K562 (cell line): ENCODE measurements around the gene TTLL8. TPM values are rescaled to one million over a fixed set of nuclear protein-coding genes. Genes with fewer than 3 reads are reported as not detected.

ENCODE experiments used
- ATAC-seq: fragments of 200-7000 bp; cut with Tn5 transposase; 3 replicates; pipeline ENCODE4 v1.9.1; 2020; ENCODE audit warnings: moderate library complexity
- BruUV-seq: library from RNA; stranded (reverse); fragments of 400-500 nt; replicated peaks from 2 replicates; lab custom pipeline; 2021; lab: Mats Ljungman, UMichigan
- CTCF ChIA-PET: fragments of 300-600 bp; formaldehyde crosslinking; extraction: SDS; loops from one replicate; lab custom pipeline; 2021; ENCODE audit warnings: low intra/inter-chr PET ratio; lab: Yijun Ruan, JAX
- POLR2A ChIA-PET: fragments of 300-600, 350-650 bp; sonication (Branson Sonifier 250); formaldehyde crosslinking; extraction: SDS; loops from one replicate; lab custom pipeline; 2021; ENCODE audit warnings: antibody characterized with exemption, inconsistent platforms; lab: Yijun Ruan, JAX
- DNase-seq, 4 experiments: peaks; one replicate each; pipeline versions ENCODE4 v3.0.0 to v3.0.0-alpha.2; 2011 to 2018; ENCODE audit warnings: low spot score in 3 of 4, mixed read lengths in 3 of 4; ENCODE audit errors: extremely low read depth in 1 of 4
- FAIRE-seq: peaks from 2 replicates; lab custom pipeline; 2011; peaks lifted over from hg19 to GRCh38; lab: Jason Lieb, UNC
- H2AFZ ChIP-seq: 2 replicates; pipeline ENCODE4 v1.6.0; 2011; ENCODE audit warnings: low read depth, low read length, control low read depth, inconsistent platforms
- H3K27ac ChIP-seq: fragments of 200-600 bp; 3 replicates; pipeline ENCODE4 v1.8.0; 2011; ENCODE audit warnings: low read depth, mild to moderate bottlenecking, control low read depth, inconsistent platforms, low read length, moderate library complexity, mixed read lengths; ENCODE audit errors: extremely low read depth
- H3K27me3 ChIP-seq, 2 experiments: fragments of 300-600 bp in 1 of 2; 2 replicates in 1 of 2; 3 replicates in 1 of 2; pipeline versions ENCODE4 v1.6.0 to v1.8.0; 2011; ENCODE audit warnings: inconsistent platforms in 2 of 2, low read length in 2 of 2, mild to moderate bottlenecking in 1 of 2, mixed read lengths in 1 of 2, moderate library complexity in 1 of 2; ENCODE audit not compliant: control insufficient read depth in 2 of 2, insufficient read depth in 2 of 2
- H3K36me3 ChIP-seq: fragments of 300-600 bp; 3 replicates; pipeline ENCODE4 v1.8.0; 2011; ENCODE audit warnings: mild to moderate bottlenecking, low read length, inconsistent platforms; ENCODE audit not compliant: control insufficient read depth, insufficient read depth
- H3K4me1 ChIP-seq, 2 experiments: fragments of 200-600 bp in 1 of 2; replicated peaks in 1 of 2; 2 replicates in 1 of 2; 3 replicates in 1 of 2; pipeline versions ENCODE4 v1.5.1 to v1.8.0; 2011; ENCODE audit warnings: inconsistent platforms in 2 of 2, low read length in 2 of 2, mild to moderate bottlenecking in 1 of 2, mixed read lengths in 1 of 2, moderate library complexity in 1 of 2; ENCODE audit not compliant: control insufficient read depth in 2 of 2, insufficient read depth in 2 of 2
- H3K4me2 ChIP-seq: 2 replicates; pipeline ENCODE4 v1.6.1; 2011; ENCODE audit warnings: low read length, control low read depth, inconsistent platforms, mixed read lengths; ENCODE audit not compliant: insufficient read depth
- H3K4me3 ChIP-seq: fragments of 200-600 bp; sonication (generic), shearing (Covaris generic); 2 replicates; pipeline ENCODE4 v1.5.1; 2016; ENCODE audit warnings: control low read depth, inconsistent platforms
- H3K79me2 ChIP-seq: fragments of 200-600 bp; 3 replicates; pipeline ENCODE4 v1.8.0; 2011; ENCODE audit warnings: low read length, inconsistent platforms; ENCODE audit not compliant: control insufficient read depth, insufficient read depth
- H3K9ac ChIP-seq, 2 experiments: 2 replicates each; pipeline versions ENCODE4 v1.6.0 to v1.6.1; 2011; ENCODE audit warnings: low read depth in 2 of 2, low read length in 2 of 2, control low read depth in 1 of 2, inconsistent platforms in 1 of 2, mild to moderate bottlenecking in 1 of 2, mixed read lengths in 1 of 2; ENCODE audit not compliant: insufficient read depth in 1 of 2
- H3K9me1 ChIP-seq: one replicate; pipeline ENCODE4 v1.6.0; 2011; ENCODE audit warnings: inconsistent platforms, mild to moderate bottlenecking, low read length, moderate library complexity; ENCODE audit not compliant: control insufficient read depth, insufficient read depth
- H3K9me3 ChIP-seq: replicated peaks from 2 replicates; pipeline ENCODE4 v1.5.1; 2011; ENCODE audit warnings: low read depth, low read length, inconsistent platforms; ENCODE audit not compliant: control insufficient read depth, insufficient read depth
- H4K20me1 ChIP-seq: replicated peaks from 2 replicates; pipeline ENCODE4 v1.6.1; 2011; ENCODE audit warnings: low read length, inconsistent platforms, mixed read lengths; ENCODE audit not compliant: control insufficient read depth, insufficient read depth
- CEBPB ChIP-seq: fragments of 450-650 bp; IDR thresholded peaks from 2 replicates; pipeline ENCODE4 v1.6.1; 2016; ENCODE audit warnings: missing genetic modification characterization, missing compliant biosample characterization
- CREBBP ChIP-seq: IDR thresholded peaks from one replicate; pipeline ENCODE4 v1.6.1; 2012; ENCODE audit warnings: low read depth, mild to moderate bottlenecking, control low read depth, inconsistent platforms, low read length
- HMGXB4 ChIP-seq: sonication (generic); formaldehyde crosslinking; IDR thresholded peaks from 2 replicates; pipeline ENCODE4 v1.8.1; 2023; ENCODE audit warnings: mild to moderate bottlenecking, missing genetic modification reagents
- KDM5B ChIP-seq: fragments of 200-600 bp; sonication (generic); IDR thresholded peaks from 2 replicates; pipeline ENCODE4 v1.6.1; 2012; ENCODE audit warnings: low read depth, mild to moderate bottlenecking, moderate library complexity, low read length, control low read depth, inconsistent platforms; ENCODE audit not compliant: insufficient replicate concordance
- KLF10 ChIP-seq: fragments of 250-450 bp; sonication (Bioruptor Pico); IDR thresholded peaks from 2 replicates; pipeline ENCODE4 v1.6.1; 2021; ENCODE audit warnings: matching md5 sums
- NR1H2 ChIP-seq: sonication (generic); formaldehyde crosslinking; IDR thresholded peaks from 2 replicates; pipeline ENCODE4 v1.4.0; 2020; ENCODE audit warnings: mild to moderate bottlenecking, missing genetic modification reagents
- SMARCA4 ChIP-seq: fragments of 450-650 bp; IDR thresholded peaks from 2 replicates; pipeline ENCODE4 v1.6.1; 2016
- SNIP1 ChIP-seq: fragments of 450-650 bp; IDR thresholded peaks from 2 replicates; pipeline ENCODE4 v1.7.1; 2017; ENCODE audit warnings: low read depth, mild to moderate bottlenecking
- XRCC3 ChIP-seq: fragments of 450-650 bp; IDR thresholded peaks from 2 replicates; pipeline ENCODE4 v1.6.1; 2017; ENCODE audit warnings: mild to moderate bottlenecking, moderate library complexity
- ZNF121 ChIP-seq: sonication (generic); formaldehyde crosslinking; conservative IDR thresholded peaks from 2 replicates; pipeline ENCODE4 v1.8.0; 2022; ENCODE audit warnings: missing genetic modification reagents
- WGBS: fragments of 100-300 bp; shearing (Covaris generic); methylation state at CpG from one replicate; pipeline ENCODE4 v1.1.6; 2016; ENCODE audit warnings: low coverage, mixed read lengths; ENCODE audit not compliant: insufficient coverage; ENCODE audit errors: missing lambda C conversion rate; 5-methylcytosine and 5-hydroxymethylcytosine counted together
- in situ Hi-C: fragments of 300-500 bp; cut with MboI; formaldehyde crosslinking; loops from 4 replicates; pipeline ENCODE4 v1.15.0; 2018; ENCODE audit warnings: inconsistent platforms, mixed read lengths
- intact Hi-C: fragments of 100-400 bp; cut with micrococcal nuclease; formaldehyde crosslinking; loops from 2 replicates; pipeline ENCODE4 v1.14.2; 2022
- polyA plus RNA-seq, 8 experiments: library from polyadenylated mRNA; depleted of rRNA in 4 of 8; stranded (reverse) in 5 of 8; unstranded in 3 of 8; fragments of >200 nt; fragmentation: Nextera tagmentation in 2 of 8; fragmentation: Illumina TruSeq in 1 of 8; extraction: Ambion mirVana in 2 of 8; extraction: Trizol in 1 of 8; gene quantifications; 2 replicates each; pipeline versions ENCODE4 v1.2.1 to v1.2.3, GENCODE V29; 2011 to 2014; ENCODE audit warnings: inconsistent platforms in 1 of 8, missing spikeins in 1 of 8
- total RNA-seq, 7 experiments: library from RNA; depleted of rRNA in 6 of 7; stranded (reverse); fragments of >200 nt in 6 of 7; fragmentation: Illumina TruSeq in 2 of 7; extraction: Trizol in 2 of 7; gene quantifications; 2 replicates each; pipeline versions ENCODE4 v1.2.1 to v1.2.3, GENCODE V29; 2011 to 2021; ENCODE audit warnings: low replicate concordance in 1 of 7
- TF ChIP-seq, protein P1 (sequence below), 2 experiments: fragments of 450-650 bp in 1 of 2; sonication (generic) in 1 of 2; formaldehyde crosslinking in 1 of 2; IDR thresholded peaks in 1 of 2; conservative IDR thresholded peaks in 1 of 2; 2 replicates each; pipeline versions ENCODE4 v1.6.1 to v1.8.1; 2016 to 2023; ENCODE audit warnings: mild to moderate bottlenecking in 2 of 2, moderate library complexity in 2 of 2, inconsistent platforms in 1 of 2, missing genetic modification reagents in 1 of 2

Gene TTLL8
- total and polyA plus RNA-seq, 9 of the 15 experiments (the other 6 are each of a cell fraction or from before 2014, with no cell fraction given), result not detected

DNA sequence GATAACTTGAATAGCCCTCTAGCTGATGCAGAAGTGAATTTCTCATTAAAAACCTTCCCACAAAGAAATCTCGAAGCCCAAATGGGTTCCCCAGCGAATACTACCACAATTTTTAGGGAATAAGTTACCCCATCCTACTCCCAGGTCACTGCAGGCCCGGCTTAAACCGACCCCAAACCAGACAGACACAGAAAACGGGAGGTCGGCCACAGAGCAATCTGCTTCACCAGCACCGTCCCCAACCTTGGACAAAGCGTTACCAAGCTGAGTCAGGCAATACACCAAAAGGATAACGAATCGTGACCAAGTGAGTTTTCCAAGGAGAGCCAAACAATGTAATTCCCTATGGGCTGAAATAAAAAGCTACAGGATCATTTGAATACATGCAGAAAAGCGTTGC lies 31.1 kb upstream of the TTLL8 start:
- intact Hi-C loops (no loop called here), in situ Hi-C loops (no loop called here)
- FAIRE-seq, result no peak
- Histone ChIP-seq H3K4me1 (peaks cover 4 to 12% of the 10 kb centered on the region in 2 experiments; a peak in 4 of 5 replicates), H3K9me3 (peaks cover 4% of the 10 kb centered on the region), H3K36me3 (no peaks in the 10 kb centered on the region), H3K4me2 (no peak overlapping the region), H2AFZ (no peak overlapping the region), H4K20me1 (no peaks in the 10 kb centered on the region), H3K27ac (no peak overlapping the region), H3K79me2 (no peaks in the 10 kb centered on the region), H3K27me3 (no peaks in the 10 kb centered on the region), H3K9ac (no peak overlapping the region), H3K9me1 (no peaks in the 10 kb centered on the region), H3K4me3 (no peak overlapping the region)
- no peak for DNase-seq
- ChIA-PET POLR2A (interaction anchor here (0.7 kb wide), 1 partner anchor 744 kb away, joined by 3 read pairs; no protein-coding TSS in a partner anchor), CTCF (no interaction called here)
- BruUV-seq, result no TSS peak
- ATAC-seq, result no peak
- 78% methylated on average over 8 of the region's 11 CpGs for WGBS
- TF ChIP-seq CEBPB (no peak), CREBBP (no peak), XRCC3 (no peak), SMARCA4 (no peak), ZNF121 (no peak), SNIP1 (no peak), NR1H2 (no peak), KLF10 (CRISPR knock-in tag) (no peak), HMGXB4 (CRISPR knock-in tag) (no peak), KDM5B (no peak)
- TF ChIP-seq, protein P1, sequence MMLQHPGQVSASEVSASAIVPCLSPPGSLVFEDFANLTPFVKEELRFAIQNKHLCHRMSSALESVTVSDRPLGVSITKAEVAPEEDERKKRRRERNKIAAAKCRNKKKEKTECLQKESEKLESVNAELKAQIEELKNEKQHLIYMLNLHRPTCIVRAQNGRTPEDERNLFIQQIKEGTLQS (IDR thresholded peaks at IDR 0.05), result no peak
- TF ChIP-seq, protein P1 (CRISPR knock-in tag; conservative IDR thresholded peaks at IDR 0.05), result no peak
